ENCODE data around the gene FHAD1. TPM values are rescaled to one million over a fixed set of nuclear protein-coding genes. Genes with fewer than 3 reads are reported as not detected.

The FHAD1 gene
- total and polyA plus RNA-seq, 9 of the 15 experiments (the other 6 are each of a cell fraction or from before 2014, with no cell fraction given) = 0.32 to 2.1 (median 1.5) TPM; not detected in 1

- 0 out of 2 replicates have a peak, but pooled peaks have one; percentile 29 for TF ChIP-seq ZNF592 (IDR thresholded peaks at IDR 0.05)
- no peak for TF ChIP-seq ATF2 (CRISPR knock-in tag; IDR thresholded peaks at IDR 0.05)
- TF ChIP-seq HNRNPL (IDR thresholded peaks at IDR 0.05; ENCODE audit: low read depth, low read length) = no peak
- TF ChIP-seq CHD4 (IDR thresholded peaks at IDR 0.05; ENCODE audit: insufficient read depth, insufficient replicate concordance, low read depth, low read length, poor library complexity, severe bottlenecking) = no peak
- no peak for TF ChIP-seq POLR3A (IDR thresholded peaks at IDR 0.05; ENCODE audit: borderline replicate concordance, extremely low read depth, insufficient read depth, insufficient read length)
- no peak for TF ChIP-seq CAMTA2 (CRISPR knock-in tag; conservative IDR thresholded peaks at IDR 0.05)
- no peak for TF ChIP-seq DEAF1 (CRISPR knock-in tag; IDR thresholded peaks at IDR 0.05)
- TF ChIP-seq PHF8 (IDR thresholded peaks at IDR 0.05; ENCODE audit: borderline replicate concordance, low read length) = no peak
- TF ChIP-seq KLF6 (CRISPR knock-in tag; IDR thresholded peaks at IDR 0.05; ENCODE audit: borderline replicate concordance) = no peak
- TF ChIP-seq SREBF1 (IDR thresholded peaks at IDR 0.05; ENCODE audit: borderline replicate concordance, low read depth, low read length) = no peak
- TF ChIP-seq FOXK1 (CRISPR knock-in tag; IDR thresholded peaks at IDR 0.05; ENCODE audit: borderline replicate concordance) = no peak
Observed at GRCh38 chr1:15224259-15224869, 22.7 kb upstream of the FHAD1 start (continued).

Data from K562 (cell line).